ENCODE results near the gene PPP1CA.

GRCh38 chr11:67437809-67438157, 36.1 kb upstream of the PPP1CA start:
- TF ChIP-seq EZH2 (IDR thresholded peaks at IDR 0.05; ENCODE audit: borderline replicate concordance, insufficient read depth, low read depth, low read length, poor library complexity, severe bottlenecking) (no peak), CTCF (IDR thresholded peaks at IDR 0.05) (no peak)

All from B cell (primary cell).